ENCODE measurements around the gene AIG1.
A peak's percentile ranks its signal among the peaks of the same experiment; 100 is the strongest.
"Not testable (repeated sequence)": the region's sequence is repeated elsewhere in the genome, so short reads cannot be mapped to it uniquely, and the experiment has no call there.

AIG1 gene

DNA sequence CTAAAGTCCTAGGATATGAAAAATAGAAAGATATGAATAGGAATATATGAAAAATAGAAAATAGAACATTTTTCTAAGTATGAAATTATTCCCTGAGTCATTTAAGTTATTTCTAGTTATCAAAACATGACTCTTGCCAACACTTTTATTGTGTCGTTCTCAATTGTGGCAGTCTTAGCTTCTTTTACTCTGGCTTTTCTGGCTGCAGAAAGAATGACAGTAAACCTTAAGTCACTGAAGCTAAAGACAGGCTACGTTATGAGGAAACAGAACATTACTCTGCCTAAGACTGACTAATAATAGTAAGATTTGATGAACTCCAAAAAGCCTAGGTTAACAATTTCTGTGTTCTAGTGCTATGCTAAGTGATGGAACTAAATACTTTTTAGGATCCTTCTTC, 74.6 kb downstream of the AIG1 start:
- no peak for DNase-seq

DNA sequence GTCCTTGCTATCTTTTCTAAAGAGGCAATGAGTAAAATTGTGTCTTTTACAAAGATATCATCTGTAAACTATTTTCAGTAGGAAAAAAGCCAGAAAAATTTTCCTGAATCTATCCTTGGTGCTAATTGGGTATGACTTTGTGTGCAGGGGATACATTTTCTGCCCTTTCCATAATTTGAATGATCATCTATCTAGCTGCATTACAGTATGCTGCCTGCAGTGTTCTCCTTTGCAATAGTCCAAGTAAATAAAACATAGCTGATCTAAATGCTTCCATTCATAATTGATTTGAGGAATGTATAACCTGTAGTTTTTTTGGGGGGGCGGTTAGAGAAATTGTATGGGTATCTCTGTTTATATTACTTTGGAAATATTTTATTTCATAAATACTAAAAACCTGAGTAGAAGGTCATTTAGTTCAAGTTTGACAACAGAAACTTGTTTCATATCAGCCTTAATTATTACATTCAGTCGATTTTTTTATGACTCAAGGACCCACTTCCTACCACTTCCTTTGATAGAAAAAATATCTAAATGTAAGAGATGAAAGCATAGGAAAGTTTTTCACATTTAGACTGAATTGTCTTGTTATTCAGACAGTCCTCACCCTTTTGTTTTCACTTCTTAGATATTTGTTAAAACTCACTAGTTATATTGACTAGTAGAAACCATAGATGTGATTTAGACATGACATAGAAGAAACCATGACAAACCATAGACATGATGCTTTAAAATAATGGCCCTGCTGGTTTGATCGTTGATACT, 75.3 kb downstream of the AIG1 start:
- DNase-seq: no peak

DNA sequence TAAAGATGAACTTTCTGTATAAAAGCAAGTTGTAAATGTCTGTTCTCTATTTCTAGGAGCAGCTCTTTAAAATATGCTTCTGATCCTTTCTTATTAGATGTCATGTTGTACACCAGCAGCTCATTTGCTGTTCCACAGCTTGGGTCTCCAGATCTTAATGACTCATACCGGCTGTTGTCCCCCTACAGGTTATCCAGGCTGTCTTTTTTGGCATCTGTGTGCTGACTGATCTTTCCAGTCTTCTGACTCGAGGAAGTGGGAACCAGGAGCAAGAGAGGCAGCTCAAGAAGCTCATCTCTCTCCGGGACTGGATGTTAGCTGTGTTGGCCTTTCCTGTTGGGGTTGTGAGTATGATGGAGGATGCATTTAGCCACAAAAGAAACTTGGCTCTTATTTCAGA, 76.0 kb downstream of the AIG1 start:
- DNase-seq: no peak

DNA sequence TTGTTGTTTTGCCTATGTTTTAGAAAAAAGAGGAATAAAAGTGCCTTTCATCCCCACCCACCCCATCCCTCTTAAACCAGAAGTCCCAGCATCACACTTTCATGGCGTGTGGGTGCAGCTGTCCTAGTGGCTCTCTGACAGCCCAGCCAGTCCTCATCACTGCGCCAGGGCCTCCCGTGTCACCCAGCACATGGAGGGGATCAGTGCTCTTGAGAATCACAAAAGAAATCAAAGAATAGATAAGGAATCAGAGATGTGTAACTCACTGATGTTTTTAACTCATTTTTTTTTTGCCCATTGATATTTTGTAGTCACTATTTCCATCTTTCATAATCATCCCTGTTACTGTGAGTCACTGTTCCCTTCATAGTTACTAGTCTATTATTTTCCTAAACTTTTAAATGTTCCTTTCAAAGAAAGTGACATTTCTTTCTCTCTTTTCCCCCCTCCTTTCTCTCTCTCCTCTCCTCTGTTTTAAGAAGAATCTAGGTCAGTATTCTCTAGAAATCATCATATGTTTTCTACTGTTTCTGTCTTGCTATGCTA, 78.6 kb downstream of the AIG1 start:
- DNase-seq: peak; percentile 12

DNA sequence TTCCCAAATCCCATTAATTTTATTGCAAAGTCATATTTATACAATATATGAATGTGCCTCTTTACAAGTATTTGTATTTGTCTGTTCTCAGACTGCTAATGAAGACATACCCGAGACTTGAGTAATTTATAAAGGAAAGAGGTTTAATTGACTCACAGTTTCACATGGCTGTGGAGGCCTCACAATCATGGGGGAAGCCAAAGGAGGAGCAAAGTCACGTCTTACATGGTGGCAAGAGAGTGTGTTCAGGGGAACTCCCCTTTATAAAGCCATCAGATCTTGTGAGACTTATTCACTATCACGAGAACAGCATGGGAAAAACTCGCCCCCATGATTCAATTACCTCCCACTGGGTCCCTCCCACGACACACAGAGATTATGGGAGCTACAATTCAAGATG, 79.2 kb downstream of the AIG1 start:
- peak; percentile 67 for DNase-seq

DNA sequence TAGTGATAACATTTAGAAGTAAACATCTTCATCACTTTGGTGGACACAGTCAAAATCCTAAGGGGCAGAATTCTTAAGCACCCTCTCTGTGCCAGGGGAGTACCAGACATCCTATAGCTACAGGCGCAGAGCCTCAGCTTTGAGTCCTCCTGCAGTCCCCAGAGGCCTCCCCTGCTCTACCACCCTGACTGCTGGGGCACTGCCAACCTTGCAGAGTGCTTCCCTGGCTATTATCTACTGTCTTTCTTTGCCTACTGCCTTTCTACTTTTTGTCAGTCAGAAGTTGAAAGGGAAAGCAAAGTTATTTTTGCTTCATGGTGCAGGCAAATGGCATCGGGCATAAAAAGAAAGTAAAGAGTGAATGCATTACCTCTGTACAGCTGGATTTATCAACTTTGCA, 80.1 kb downstream of the AIG1 start:
- no peak for DNase-seq

DNA sequence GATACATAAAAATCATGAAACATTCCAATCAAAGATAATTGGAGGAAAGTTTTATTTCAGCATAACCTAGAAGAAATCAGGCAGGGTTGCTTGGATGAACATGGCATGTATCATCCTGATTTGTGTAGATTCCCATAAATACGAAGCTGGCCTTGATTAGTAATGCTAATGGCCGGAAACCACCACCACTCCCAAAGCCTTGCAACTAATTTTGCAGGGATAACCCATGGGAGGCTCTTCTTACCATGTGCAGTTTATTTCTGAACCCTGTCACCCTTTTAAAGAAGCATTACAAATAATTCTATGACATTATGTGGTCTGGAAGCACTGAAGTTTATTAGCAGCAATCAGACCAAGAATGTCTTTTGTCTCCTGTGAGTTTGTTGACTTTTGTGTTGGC, 80.8 kb downstream of the AIG1 start:
- no peak for DNase-seq

DNA sequence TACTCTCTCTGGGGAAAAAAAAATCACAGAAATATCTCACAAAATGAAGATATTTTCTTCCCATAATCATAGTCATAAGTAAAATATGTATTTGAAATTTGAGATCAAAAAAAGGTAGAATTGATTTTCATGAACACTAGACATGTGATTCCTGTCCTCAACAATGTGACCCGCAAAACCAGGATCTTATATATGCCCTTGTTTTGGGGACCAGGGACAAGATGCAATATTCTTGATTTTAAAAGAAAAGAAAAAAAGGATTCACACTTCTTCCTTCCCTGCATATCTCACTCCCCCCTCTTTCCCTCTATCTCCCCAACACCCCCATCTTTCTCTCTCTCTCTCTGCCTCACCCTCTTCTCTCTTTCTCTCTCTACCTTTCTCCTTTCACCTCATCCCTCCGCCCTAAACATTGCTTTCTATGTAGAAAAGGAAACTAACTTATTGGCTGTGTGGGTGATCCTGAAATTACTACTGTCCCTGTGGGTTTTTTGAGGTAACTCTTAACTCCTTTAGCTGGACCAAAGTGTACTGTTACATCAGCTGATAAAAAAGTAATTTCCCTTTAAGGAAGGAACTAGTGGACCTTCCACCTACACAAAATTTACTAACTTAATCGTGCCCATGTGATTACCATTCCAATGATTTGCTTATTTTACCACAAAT, 85.6 kb downstream of the AIG1 start:
- DNase-seq: no peak

DNA sequence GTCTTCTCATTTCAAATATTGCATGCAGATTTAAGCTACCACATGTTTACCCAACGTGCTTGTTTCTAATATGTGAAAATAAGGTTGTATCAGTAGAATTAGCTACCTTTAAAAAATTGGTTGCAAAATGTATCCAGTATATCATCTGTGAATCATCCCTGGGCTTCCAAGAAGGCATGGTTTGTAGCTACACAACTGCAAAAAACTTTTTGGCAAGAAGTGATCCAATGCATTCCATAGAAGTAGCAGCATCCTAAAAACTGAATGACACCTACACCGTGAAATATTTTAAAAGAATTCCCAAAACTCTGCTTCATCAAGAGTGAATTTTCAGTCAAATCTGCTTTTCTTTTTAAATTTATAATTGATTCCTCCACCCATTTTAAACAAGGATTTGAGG, 89.1 kb downstream of the AIG1 start:
- DNase-seq: no peak

DNA sequence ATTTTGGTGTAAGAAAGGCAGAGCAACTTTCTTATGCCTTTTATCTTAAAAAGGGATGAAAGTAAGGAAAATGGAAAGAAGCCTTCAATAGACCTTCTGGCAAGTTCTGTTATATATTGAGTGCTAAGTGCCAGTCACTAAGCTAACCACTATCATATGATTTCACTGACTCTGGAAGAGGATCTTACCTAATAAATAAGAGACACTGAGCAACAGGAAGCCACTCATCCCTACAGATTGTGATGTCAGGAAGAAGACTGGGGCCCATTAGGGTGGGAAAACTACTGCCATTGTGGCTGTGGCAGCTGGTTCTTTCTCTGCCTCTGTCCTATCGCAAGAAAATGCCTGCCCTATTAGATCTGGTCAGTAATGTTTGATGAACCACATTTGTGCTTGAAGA, 89.6 kb downstream of the AIG1 start:
- DNase-seq: no peak

DNA sequence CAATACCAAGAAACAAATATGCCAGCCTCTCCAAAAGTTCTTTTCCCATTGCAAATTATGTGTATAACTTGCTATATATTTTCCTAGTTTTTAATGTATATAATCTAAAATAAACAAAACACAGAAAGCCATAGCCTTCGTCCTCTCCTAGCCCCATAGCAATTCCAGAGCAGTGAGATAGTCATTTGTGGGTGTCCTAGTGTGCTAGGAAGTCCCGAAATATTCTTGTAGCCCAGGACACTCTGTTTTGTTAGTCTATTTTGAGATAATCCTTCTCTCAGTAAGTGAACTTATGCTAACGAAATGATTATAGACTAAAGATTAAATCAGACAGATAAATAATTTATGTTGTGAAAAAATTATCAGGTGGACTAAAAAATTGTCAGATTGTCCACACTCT, 90.7 kb downstream of the AIG1 start:
- no peak for DNase-seq

DNA sequence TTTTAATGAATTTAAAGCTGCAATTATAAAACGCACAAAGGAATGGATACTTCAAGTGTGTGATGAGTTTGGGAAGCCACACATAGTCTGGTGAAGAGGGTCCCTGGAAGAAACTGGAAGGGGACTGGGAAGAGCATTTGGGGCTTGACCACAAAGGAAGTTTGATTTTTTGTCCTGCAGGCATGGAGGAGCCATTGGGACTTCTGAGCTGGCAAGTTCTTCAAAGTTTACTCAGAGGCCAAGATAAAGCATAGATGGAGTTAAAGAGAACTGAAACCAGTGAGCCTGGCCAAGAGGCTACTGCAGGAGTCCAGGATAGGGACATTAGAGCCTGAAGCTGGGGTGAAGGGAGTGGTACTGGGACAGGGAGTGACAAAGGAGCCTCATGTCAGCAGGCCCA, 95.0 kb downstream of the AIG1 start:
- DNase-seq: no peak

DNA sequence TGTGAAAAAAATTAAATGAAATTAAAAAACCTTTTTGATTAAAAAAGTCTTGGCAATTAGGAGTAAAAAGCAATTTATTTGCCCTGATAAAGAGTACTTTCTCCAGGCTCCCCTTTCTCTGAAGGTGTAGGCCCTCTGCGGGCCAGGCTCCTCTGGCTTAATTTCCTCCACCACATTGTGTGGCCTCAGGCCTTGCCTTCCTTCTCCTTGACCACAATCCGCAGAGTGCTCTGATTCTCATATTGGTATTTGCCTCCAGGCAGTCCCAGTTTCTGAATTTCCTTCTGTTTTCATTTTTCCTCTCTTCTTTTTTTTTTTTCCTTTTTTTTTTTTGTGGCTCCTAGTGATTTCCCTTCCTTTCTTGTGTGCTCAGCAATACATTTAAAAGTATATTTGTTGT, 96.4 kb downstream of the AIG1 start:
- no peak for DNase-seq

DNA sequence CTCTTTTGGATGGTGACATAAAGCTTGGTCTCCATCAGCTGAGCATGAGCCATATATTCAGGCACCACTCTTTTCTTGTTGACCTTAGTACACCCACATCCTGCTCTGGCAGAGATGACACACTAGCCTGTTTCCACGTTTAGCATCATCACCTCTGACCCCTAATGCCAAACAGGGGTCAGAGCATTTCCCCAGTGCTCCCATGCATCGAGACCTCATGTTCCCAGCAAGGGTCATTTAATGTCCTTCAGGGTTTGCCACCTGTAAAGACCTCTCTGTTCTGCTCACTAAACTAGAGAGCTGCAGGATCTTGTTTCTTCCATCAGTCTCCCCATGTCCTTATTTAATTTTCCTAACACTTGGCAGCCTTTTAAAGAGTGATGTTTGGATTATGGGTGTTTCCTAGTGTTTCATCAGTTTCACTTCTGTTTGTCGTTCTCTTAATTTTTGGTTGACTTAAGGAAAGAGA, 97.5 kb downstream of the AIG1 start:
- no peak for DNase-seq

DNA sequence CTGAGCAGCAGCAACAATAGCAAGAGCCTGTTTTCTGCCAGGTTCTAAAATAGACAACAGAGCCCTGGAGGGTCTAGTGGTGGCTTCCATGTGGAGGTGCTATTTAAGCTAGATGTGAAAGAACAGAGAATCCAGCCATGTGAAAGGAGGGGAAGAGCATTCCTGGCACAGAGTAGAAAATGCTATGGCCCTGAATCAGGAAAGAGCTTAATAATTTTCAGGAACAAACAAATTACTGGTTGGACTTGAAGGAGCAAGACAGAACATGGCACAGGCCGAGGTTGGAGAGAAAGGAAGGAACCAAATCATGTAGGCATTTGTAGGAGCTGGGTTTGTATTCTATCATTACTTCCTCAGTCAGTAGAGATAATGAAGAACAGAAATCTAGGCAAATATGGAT, 98.3 kb downstream of the AIG1 start:
- DNase-seq: no peak

DNA sequence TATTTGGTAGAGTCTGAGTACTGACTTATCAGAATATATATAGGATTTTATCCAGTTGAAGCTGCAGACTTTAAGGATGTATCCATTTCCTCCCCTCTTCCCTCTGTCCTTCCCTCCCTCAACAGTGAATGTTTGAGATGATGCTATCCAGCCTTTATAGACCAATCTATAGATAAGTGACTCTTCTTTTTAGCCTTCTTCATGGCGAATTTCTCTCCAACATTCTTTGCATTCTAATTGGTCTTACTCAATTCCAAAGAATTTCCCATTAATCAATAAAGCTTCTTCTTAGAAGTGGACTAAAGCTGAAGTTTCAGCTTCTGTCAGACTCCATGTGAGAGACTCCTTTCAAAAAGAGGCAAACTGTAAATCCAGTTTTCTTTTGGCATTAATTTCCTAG, 99.3 kb downstream of the AIG1 start:
- no peak for DNase-seq

DNA sequence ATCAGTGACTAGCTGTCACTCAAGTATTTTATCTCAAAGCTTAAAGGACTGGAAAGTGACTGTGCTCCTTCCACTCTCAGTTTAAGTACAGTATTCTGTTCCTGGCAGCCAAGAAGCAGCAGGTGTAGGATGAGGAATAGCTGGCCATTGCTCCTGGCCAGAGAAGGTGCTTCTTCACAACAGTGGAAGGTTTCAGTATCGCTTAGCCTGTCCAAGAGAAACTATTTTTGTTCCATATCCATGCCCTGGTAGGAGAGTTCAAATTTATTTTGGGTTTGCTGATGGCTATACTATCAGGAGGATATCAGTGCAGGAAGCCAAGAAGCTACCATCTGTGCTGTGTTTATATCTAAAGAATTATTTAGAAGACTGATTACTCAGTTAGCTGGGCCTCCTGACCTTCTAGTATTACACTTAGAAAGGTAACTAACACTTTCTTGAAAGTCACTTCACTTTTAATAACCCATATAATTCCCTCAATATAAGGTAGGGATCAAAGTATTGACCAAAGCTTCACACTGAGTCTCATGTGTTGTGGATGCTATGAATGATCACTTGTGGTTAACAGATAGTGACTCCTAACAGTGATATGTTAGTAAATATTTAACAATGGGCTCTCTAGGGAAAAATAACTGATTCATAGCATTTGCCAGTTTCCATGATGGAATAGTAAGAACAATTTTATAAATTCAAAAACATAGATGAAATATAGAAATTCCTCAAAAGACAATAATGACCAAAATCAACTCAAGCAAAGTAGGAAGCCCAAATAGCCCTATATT, 99.9 kb downstream of the AIG1 start:
- DNase-seq: no peak

DNA sequence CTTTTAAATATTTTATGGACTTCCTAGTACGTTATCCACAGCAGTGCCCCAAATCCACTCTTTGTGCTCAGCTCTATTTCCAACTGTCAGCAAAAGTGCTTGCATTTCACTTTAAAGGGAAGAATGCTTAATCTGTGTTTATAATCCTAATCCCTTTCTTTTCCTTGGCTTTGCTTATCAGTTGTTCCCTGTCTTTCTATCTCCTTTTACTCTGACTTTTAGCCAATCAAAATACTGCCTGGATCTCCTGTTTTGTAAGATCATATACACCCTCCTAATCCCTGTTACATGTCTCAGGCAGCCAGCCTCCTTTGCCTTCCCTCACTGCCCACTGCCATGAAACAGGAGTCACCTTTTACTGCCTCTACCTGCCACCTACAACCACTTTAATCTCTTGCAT, 102.9 kb downstream of the AIG1 start:
- no peak for DNase-seq

DNA sequence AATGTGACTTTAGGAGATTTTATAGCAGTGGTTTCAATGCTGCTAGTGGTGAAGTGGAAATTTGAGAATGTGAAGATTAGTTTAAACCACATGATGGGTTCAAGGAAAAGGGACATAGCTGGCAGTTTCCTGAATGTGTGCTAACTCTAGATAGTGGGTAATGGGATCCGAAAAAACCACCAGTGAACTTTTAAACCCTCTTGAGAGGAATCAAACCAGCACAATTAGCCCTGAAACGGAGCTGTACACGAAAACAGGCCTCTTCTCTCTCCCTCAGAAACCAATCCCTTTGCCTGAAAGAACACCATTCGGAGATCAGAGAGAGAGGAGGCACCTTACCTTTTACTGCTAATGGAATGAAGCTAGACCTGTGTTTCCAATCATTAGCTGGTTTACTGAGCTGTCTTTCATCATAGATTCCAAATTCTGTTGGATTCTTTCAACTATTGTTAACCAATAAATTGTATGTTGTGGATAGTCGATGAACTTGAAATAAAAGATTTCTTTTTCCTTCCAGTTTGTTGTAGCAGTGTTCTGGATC, 103.9 kb downstream of the AIG1 start:
- no peak for DNase-seq

DNA sequence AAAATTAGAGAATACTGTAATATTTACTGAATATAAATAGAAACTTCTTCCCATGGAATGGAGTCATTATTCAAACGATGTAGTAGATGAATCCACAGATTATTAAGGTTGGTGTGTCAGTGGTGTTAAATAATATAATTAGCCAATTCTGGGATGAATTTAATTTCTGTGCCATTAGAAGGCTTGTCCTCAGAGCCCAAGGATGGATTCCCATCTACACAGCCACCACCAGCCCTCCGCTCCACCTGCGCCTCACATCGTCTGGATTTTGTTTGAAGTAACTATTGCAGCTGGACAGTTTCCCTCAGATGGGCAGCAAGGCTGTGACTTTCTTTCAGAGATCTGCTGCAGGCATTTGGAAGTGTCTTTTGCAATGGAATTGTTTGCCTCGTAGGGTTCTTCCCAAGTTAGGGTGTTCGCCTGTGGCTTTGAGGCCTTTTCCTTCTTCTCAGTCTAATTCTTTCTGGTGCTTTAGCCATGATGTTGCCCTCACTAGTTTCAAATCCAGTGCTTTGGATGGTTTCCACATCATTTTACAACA, 104.7 kb downstream of the AIG1 start:
- no peak for DNase-seq

DNA sequence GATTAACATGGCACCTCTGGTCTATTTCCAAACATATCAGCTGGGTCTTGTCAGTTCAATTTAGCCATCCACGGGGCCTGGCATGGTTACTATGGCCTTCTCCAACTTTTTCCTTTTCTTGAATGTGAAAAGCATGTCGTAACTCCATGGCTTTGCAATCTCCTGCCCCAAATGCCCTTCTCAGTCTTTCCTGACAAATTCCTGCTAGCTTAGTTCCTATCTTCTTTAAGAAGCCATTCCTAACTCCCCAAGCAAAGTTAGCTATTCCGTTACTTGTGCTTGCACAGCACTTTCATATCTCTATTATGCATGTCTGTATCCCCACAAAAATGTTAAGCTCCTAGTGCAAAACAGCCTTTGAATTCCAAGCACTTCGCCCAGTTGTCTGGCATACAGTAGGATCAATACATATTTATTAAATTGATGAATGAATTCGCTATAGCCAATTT, 105.6 kb downstream of the AIG1 start:
- no peak for DNase-seq

DNA sequence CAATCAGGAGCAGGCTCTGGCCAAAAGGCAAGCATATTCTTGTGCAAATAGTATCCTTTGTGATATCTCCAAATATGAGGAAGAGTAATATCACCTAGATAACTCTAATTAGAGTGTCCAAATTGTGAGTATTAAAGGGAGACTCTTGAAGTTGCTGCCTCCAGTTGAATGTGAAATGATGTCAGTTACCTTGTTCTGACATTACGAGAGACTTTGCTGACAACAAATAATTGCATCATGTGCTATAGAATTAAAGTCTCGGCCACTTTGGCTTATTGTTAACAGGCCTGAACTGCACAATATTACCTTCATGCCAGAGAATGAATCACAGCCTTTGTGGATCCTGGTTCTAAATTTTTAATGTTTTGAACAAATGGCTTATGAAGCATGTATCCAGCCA, 106.5 kb downstream of the AIG1 start:
- no peak for DNase-seq

DNA sequence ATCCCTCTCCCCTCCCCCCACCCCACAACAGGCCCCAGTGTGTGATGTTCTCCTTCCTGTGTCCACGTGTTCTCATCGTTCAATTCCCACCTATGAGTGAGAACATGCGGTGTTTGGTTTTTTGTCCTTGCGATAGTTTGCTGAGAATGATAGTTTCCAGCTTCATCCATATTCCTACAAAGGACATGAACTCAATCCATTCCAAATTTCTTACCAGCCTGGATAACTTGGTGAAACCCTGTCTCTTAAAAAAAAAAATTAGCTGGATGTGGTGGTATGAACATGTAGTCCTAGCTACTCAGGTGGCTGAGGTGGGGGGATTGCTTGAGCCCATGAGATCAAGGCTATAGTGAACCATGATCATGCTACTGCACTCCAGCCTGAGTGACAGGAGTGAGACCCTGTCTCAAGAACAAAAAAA, 107.7 kb downstream of the AIG1 start:
- DNase-seq: not testable (repeated sequence)
